Suprapubic skin (tissue), 3 donors: Measurements from ENCODE around the gene MYO15A.

Experiments used
- EP300 ChIP-seq: sonication (generic); formaldehyde crosslinking; IDR thresholded peaks from one replicate; pipeline ENCODE4 v1.6.1; 2017; ENCODE audit warnings: antibody characterized with exemption
- POLR2A ChIP-seq, 2 donors: fragments of 450-650 bp; IDR thresholded peaks; one replicate each; pipeline ENCODE4 v1.6.1; 2017; ENCODE audit warnings: antibody characterized with exemption in 2 of 2, mild to moderate bottlenecking in 2 of 2, moderate library complexity in 2 of 2
- TF ChIP-seq, protein P1 (sequence below), 2 donors: fragments of 200-600 bp in 1 of 2; fragments of 450-650 bp in 1 of 2; sonication (generic) in 1 of 2; IDR thresholded peaks; one replicate each; pipeline ENCODE4 v1.5.1; 2016 to 2019; ENCODE audit warnings: antibody characterized with exemption in 2 of 2, mild to moderate bottlenecking in 1 of 2, moderate library complexity in 1 of 2

GRCh38 chr17:18146980-18147379 is 38.4 kb downstream of the MYO15A start:
- no peak for TF ChIP-seq POLR2A (IDR thresholded peaks at IDR 0.05)
- TF ChIP-seq, protein P1, sequence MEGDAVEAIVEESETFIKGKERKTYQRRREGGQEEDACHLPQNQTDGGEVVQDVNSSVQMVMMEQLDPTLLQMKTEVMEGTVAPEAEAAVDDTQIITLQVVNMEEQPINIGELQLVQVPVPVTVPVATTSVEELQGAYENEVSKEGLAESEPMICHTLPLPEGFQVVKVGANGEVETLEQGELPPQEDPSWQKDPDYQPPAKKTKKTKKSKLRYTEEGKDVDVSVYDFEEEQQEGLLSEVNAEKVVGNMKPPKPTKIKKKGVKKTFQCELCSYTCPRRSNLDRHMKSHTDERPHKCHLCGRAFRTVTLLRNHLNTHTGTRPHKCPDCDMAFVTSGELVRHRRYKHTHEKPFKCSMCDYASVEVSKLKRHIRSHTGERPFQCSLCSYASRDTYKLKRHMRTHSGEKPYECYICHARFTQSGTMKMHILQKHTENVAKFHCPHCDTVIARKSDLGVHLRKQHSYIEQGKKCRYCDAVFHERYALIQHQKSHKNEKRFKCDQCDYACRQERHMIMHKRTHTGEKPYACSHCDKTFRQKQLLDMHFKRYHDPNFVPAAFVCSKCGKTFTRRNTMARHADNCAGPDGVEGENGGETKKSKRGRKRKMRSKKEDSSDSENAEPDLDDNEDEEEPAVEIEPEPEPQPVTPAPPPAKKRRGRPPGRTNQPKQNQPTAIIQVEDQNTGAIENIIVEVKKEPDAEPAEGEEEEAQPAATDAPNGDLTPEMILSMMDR (IDR thresholded peaks at IDR 0.05) = no peak
- no peak for TF ChIP-seq EP300
